K562 (cell line): ENCODE measurements around the gene RNF151. TPM values are rescaled to one million over a fixed set of nuclear protein-coding genes. Genes with fewer than 3 reads are reported as not detected.

Source experiments
- DLX4 ChIP-seq: fragments of 250-450 bp; sonication (Bioruptor Pico); IDR thresholded peaks from 2 replicates; pipeline ENCODE4 v1.6.1; 2021; ENCODE audit warnings: mild to moderate bottlenecking
- E2F8 ChIP-seq: fragments of 450-650 bp; IDR thresholded peaks from 2 replicates; pipeline ENCODE4 v1.7.1; 2018; ENCODE audit warnings: mild to moderate bottlenecking, low read depth; ENCODE audit not compliant: partially characterized antibody
- ETS1 ChIP-seq: conservative IDR thresholded peaks from 2 replicates; pipeline ENCODE4 v1.6.1; 2011; ENCODE audit warnings: low read depth, mild to moderate bottlenecking, low read length; ENCODE audit not compliant: control insufficient read depth
- FOXJ3 ChIP-seq: sonication (generic); formaldehyde crosslinking; IDR thresholded peaks from 2 replicates; pipeline ENCODE4 v1.4.0; 2020; ENCODE audit warnings: mild to moderate bottlenecking, missing genetic modification reagents
- GABPB1 ChIP-seq: sonication (generic); formaldehyde crosslinking; IDR thresholded peaks from 2 replicates; pipeline ENCODE4 v1.8.0; 2022; ENCODE audit warnings: mild to moderate bottlenecking, missing genetic modification reagents
- ID3 ChIP-seq, 2 experiments: fragments of 250-450 bp in 1 of 2; fragments of 450-650 bp in 1 of 2; sonication (Bioruptor Pico) in 1 of 2; IDR thresholded peaks; 2 replicates each; pipeline versions ENCODE4 v1.6.1 to v1.8.0; 2016 to 2021; ENCODE audit warnings: mild to moderate bottlenecking in 2 of 2, moderate library complexity in 2 of 2, missing compliant biosample characterization in 1 of 2, missing genetic modification characterization in 1 of 2
- MEF2D ChIP-seq: conservative IDR thresholded peaks from 2 replicates; pipeline ENCODE4 v1.6.1; 2016; ENCODE audit warnings: low read depth, missing genetic modification characterization, missing compliant biosample characterization
- MXI1 ChIP-seq: IDR thresholded peaks from 2 replicates; pipeline ENCODE4 v1.6.1; 2011; ENCODE audit warnings: low read depth, mild to moderate bottlenecking, improper control_type of control experiment, low read length
- NFATC3 ChIP-seq: fragments of 450-650 bp; IDR thresholded peaks from 2 replicates; pipeline ENCODE4 v1.6.1; 2017; ENCODE audit warnings: mild to moderate bottlenecking
- RBM15 ChIP-seq: fragments of 200-400 bp; formaldehyde crosslinking; IDR thresholded peaks from 2 replicates; pipeline ENCODE4 v1.6.1; 2018; ENCODE audit warnings: mild to moderate bottlenecking, low read length, moderate library complexity; ENCODE audit not compliant: insufficient read depth
- RBM39 ChIP-seq: fragments of 200-400 bp; formaldehyde crosslinking; optimal IDR thresholded peaks from 2 replicates; pipeline ENCODE3; 2018; ENCODE audit warnings: low read depth, low read length
- ZKSCAN3 ChIP-seq: fragments of 250-450 bp; sonication (Bioruptor Pico); IDR thresholded peaks from 2 replicates; pipeline ENCODE4 v1.4.0; 2020
- ZNF143 ChIP-seq: sonication (generic); formaldehyde crosslinking; IDR thresholded peaks from 2 replicates; pipeline ENCODE4 v1.9.0; 2022; ENCODE audit warnings: mild to moderate bottlenecking, missing genetic modification reagents
- ZNF184 ChIP-seq: sonication (generic); formaldehyde crosslinking; IDR thresholded peaks from 2 replicates; pipeline ENCODE4 v1.5.0; 2020; ENCODE audit warnings: missing genetic modification reagents
- ZNF395 ChIP-seq: fragments of 200-800 bp; sonication (Bioruptor generic); IDR thresholded peaks from 2 replicates; pipeline ENCODE4 v1.6.1; 2017; ENCODE audit warnings: missing genetic modification characterization, missing compliant biosample characterization
- ZNF76 ChIP-seq: fragments of 250-450 bp; sonication (Bioruptor Pico); IDR thresholded peaks from 2 replicates; pipeline ENCODE4 v1.4.0; 2020; ENCODE audit warnings: mild to moderate bottlenecking, moderate library complexity, borderline replicate concordance
- polyA plus RNA-seq, 8 experiments: library from polyadenylated mRNA; depleted of rRNA in 4 of 8; stranded (reverse) in 5 of 8; unstranded in 3 of 8; fragments of >200 nt; fragmentation: Nextera tagmentation in 2 of 8; fragmentation: Illumina TruSeq in 1 of 8; extraction: Ambion mirVana in 2 of 8; extraction: Trizol in 1 of 8; gene quantifications; 2 replicates each; pipeline versions ENCODE4 v1.2.1 to v1.2.3, GENCODE V29; 2011 to 2014; ENCODE audit warnings: inconsistent platforms in 1 of 8, missing spikeins in 1 of 8
- total RNA-seq, 7 experiments: library from RNA; depleted of rRNA in 6 of 7; stranded (reverse); fragments of >200 nt in 6 of 7; fragmentation: Illumina TruSeq in 2 of 7; extraction: Trizol in 2 of 7; gene quantifications; 2 replicates each; pipeline versions ENCODE4 v1.2.1 to v1.2.3, GENCODE V29; 2011 to 2021; ENCODE audit warnings: low replicate concordance in 1 of 7
- TF ChIP-seq, protein P1 (sequence below): fragments of 250-450 bp; sonication (Bioruptor Pico); IDR thresholded peaks from 2 replicates; pipeline ENCODE4 v1.5.0; 2020; ENCODE audit warnings: mild to moderate bottlenecking, borderline replicate concordance

RNF151 gene
- total and polyA plus RNA-seq, 9 of the 15 experiments (the other 6 are each of a cell fraction or from before 2014, with no cell fraction given), result not detected

DNA sequence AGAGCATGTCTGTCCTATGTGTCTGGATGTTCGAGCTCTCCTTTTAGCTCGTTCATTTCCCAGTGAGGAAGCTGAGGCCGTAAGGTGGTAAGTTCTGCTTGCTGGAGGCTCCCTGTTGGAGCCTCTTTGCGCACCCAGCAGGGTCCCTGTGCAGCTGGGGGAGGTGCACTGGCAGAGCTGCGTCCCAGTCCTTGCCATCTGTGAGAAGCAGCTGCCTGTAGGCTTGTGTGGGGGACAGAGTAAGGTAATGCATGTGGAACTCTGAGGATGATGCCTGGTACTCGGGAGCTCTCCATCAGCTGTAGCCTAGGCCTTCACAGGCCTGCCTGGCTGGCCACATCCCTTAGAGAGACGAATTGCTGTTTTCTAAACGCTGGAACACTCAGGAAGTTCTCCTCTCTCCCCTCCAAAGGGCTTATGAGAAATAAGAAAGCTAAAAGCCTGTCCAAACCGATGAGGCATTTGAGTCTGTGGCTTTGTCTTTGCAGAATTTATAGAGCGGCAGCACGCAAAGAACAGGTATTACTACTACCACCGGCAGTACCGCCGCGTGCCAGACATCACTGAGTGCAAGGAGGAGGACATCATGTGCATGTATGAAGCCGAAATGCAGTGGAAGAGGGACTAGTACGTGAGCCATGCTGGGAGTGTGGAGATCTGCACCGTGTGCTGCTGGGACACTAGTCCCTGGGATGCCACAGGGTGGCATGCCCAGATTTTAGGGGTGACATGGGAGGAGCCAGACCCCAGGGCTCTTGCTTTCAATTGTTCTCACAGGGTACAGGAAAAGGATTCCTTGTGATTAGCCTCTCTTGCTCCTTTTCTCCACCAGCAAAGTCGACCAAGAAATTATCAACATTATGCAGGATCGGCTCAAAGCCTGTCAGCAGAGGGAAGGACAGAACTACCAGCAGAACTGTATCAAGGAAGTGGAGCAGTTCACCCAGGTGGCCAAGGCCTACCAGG, 5.7 kb upstream of the RNF151 start (continued):
- TF ChIP-seq ZNF184 (CRISPR knock-in tag) (no peak), FOXJ3 (CRISPR knock-in tag) (no peak), ZNF143 (CRISPR knock-in tag) (no peak), ZKSCAN3 (CRISPR knock-in tag) (no peak), ID3 (CRISPR knock-in tag; IDR thresholded peaks at IDR 0.05) (no peak), ID3 (tag; IDR thresholded peaks at IDR 0.05) (no peak), ZNF395 (CRISPR knock-in tag) (no peak), ZNF76 (CRISPR knock-in tag) (no peak), MXI1 (no peak; the same call in 1 of the 2 replicates), RBM15 (no peak), ETS1 (peak; percentile 61; the same call in 1 of the 2 replicates), GABPB1 (peak; percentile 68), MEF2D (tag) (no peak), NFATC3 (peak; percentile 70), DLX4 (peak; percentile 65; the same call in 1 of the 2 replicates), RBM39 (peak; percentile 25), E2F8 (peak; percentile 69)
- TF ChIP-seq, protein P1, sequence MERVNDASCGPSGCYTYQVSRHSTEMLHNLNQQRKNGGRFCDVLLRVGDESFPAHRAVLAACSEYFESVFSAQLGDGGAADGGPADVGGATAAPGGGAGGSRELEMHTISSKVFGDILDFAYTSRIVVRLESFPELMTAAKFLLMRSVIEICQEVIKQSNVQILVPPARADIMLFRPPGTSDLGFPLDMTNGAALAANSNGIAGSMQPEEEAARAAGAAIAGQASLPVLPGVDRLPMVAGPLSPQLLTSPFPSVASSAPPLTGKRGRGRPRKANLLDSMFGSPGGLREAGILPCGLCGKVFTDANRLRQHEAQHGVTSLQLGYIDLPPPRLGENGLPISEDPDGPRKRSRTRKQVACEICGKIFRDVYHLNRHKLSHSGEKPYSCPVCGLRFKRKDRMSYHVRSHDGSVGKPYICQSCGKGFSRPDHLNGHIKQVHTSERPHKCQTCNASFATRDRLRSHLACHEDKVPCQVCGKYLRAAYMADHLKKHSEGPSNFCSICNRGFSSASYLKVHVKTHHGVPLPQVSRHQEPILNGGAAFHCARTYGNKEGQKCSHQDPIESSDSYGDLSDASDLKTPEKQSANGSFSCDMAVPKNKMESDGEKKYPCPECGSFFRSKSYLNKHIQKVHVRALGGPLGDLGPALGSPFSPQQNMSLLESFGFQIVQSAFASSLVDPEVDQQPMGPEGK (CRISPR knock-in tag), result no peak
